ENCODE data around the gene SH3D21.

GRCh38 chr1:36359383-36359782, 53.2 kb downstream of the SH3D21 start:
- TF ChIP-seq ZNF629 (tag by site-specific recombination; IDR thresholded peaks at IDR 0.05) = no peak
- no peak for TF ChIP-seq CTCF (tag by site-specific recombination; IDR thresholded peaks at IDR 0.05)
- no peak for TF ChIP-seq YY1 (tag by site-specific recombination; IDR thresholded peaks at IDR 0.05)
- TF ChIP-seq ZNF175 (tag by site-specific recombination; IDR thresholded peaks at IDR 0.05) = no peak
- TF ChIP-seq ZNF292 (tag by site-specific recombination; IDR thresholded peaks at IDR 0.05; ENCODE audit: borderline replicate concordance, low read depth) = no peak
- TF ChIP-seq ZNF76 (tag by site-specific recombination; IDR thresholded peaks at IDR 0.05; ENCODE audit: borderline replicate concordance, low read depth) = no peak
- no peak for TF ChIP-seq REPIN1 (tag by site-specific recombination; IDR thresholded peaks at IDR 0.05; ENCODE audit: low read depth)
- TF ChIP-seq ZNF114 (tag by site-specific recombination; IDR thresholded peaks at IDR 0.05) = no peak
- no peak for TF ChIP-seq BCL11B (tag by site-specific recombination; IDR thresholded peaks at IDR 0.05; ENCODE audit: low read depth)
- no peak for TF ChIP-seq ZNF843 (tag by site-specific recombination; IDR thresholded peaks at IDR 0.05)
- no peak for TF ChIP-seq HIC1 (tag by site-specific recombination; IDR thresholded peaks at IDR 0.05)
- TF ChIP-seq ZNF202 (tag by site-specific recombination; IDR thresholded peaks at IDR 0.05; ENCODE audit: borderline replicate concordance) = no peak
- TF ChIP-seq MYNN (tag by site-specific recombination; IDR thresholded peaks at IDR 0.05; ENCODE audit: borderline replicate concordance) = no peak
- TF ChIP-seq ZEB2 (tag by site-specific recombination; IDR thresholded peaks at IDR 0.05) = no peak

Data from HEK293 (cell line).